Left colon (tissue), 2 donors: ENCODE measurements around the gene FCMR. TPM values are rescaled to one million over a fixed set of nuclear protein-coding genes. Genes with fewer than 3 reads are reported as not detected.

Experiments used
- ATAC-seq: fragments of 200-7000 bp; cut with Tn5 transposase; one replicate; pipeline ENCODE4 v1.9.1; 2020; ENCODE audit warnings: mild to moderate bottlenecking, moderate library complexity
- DNase-seq, 2 donors: peaks; one replicate each; pipeline ENCODE4 v3.0.0-alpha.2; 2020
- intact Hi-C, 2 donors: fragments of 100-400 bp; cut with DNase I in 1 of 2; cut with micrococcal nuclease in 1 of 2; formaldehyde crosslinking; loops; one replicate each; pipeline versions ENCODE4 v1.11.2 to v1.14.0; 2022; cut with DNase I, micrococcal nuclease
- long read RNA-seq: library from polyadenylated mRNA; unstranded; transcript quantifications from one replicate; pipeline ENCODE4 v2.0.0, GENCODE V29; 2021
- total RNA-seq, 2 donors: library from RNA; stranded (reverse); fragmentation: NEBNext Ultra II Directional; extraction: Animal tissue kit (Norgen Biotek cat#: 25700); gene quantifications; one replicate each; pipeline ENCODE4 v1.2.1, GENCODE V29; 2021
- donor health status: DM: no; HTN: no; CAD: no.
- donor health status: DM: yes; HTN: yes; CAD: no.

Gene FCMR
- total RNA-seq = 1 to 10 TPM; 1.6 to 4.8 TPM
- long read RNA-seq, partial matches to known transcripts = 1 of 1 reads
- long read RNA-seq, other reads (novel, unspliced or antisense) = 0 of 1 reads

DNA sequence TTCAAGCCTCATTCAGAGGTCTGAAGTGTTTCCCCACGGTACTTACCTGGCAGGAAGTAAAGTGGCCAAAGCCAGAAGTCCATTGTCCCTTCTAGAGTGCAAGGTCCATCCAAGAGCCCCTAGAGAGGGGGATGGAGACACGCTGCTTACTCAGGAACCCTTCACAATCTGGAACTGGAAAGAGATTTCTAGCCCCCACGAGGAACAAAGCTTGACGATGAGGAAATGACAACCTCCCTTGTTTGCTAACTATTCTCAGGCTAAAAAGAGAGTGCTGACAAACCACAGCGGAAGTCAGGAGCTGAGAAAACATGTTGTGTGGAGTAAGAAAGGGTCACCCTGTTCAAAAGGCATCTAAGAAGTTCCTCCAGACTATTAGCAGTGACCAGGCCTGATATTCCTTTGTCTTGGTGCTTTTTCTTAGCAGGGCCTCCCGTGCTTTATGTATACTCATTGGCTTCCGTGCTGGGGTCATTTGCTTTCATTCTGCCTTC is at the start of gene FCMR:
FCMR (minus strand) TSS at position 170 of the 494 bp plus-strand sequence; CDS start at position 83, 87 bp downstream.
- intact Hi-C loops = no loop called here
- ATAC-seq = no peak
- DNase-seq = no peak

GRCh38 chr1:206971029-206971655 is 49.4 kb upstream of the FCMR start:
- intact Hi-C loops = no loop called here
- no peak for ATAC-seq
- peak in 1 of 2 donors; percentile 21 for DNase-seq

- DNase-seq (peak in 1 of 2 donors; percentile 10), ATAC-seq (no peak)
- intact Hi-C loops = no loop called here
Observed at GRCh38 chr1:206970446-206970845, 48.7 kb upstream of the FCMR start, which contains the start of gene FCAMR. Gene FCAMR (minus strand): TSS chr1:206970460. CDS start chr1:206970125, 335 bp downstream.

DNA sequence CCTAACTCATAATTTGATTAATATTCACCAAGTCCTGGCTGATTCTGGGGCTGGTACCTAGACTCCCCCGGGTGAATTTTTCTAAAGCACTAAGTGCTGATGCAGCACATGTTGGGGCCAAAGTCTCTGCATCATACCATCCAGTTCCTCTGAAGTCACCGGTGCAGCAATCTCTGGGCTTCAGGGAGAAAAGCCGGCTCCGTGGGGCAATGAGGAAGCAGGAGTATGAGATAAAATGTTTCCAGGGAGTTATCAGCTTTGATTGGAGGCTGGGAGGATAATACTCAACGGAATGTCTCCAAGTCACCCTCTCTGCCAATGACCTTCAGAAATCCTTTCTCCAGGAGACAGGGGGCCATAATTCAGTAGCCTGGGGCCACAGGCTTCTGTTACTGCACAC is 47.3 kb upstream of the FCMR start:
- intact Hi-C loops = no loop called here
- peak; percentile 84 for ATAC-seq
- peak; percentile 73 to 86 for DNase-seq

DNA sequence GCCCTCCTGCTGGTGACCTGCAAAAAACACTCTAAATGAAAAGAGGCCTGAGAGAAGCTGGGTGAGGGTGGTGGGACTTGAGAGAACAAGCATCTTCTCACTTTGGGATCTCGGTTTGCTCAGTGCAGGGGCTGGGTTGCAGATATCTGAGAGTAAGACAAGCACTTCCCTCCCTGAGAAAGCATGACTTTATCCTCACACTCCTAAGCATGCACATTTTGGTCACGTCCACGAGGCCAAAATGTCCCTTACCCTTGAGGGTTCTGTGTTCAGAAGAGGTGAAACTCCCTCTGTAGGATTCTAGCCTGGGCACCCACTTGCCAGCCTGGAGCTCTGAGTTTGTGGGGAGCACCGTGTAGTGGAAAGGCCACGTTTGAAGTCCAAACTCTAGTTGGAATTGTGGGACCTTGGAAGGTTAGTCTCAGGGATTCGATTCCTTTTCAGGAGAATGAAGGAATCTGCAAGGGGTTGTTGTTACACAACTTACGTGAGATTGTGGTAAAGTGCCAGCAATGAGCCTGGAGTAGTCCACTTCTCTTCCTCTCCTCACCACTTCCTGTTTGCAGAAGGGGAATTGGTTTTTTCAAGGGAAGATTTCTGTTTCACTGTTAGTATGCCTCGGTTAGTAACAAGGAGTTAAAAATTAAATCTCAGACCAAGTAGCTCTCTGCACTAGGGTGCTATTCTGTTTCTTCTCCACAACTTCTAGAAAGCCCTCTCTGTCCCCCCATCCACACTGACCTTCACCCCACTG is 45.5 kb upstream of the FCMR start:
- intact Hi-C loops = no loop called here
- ATAC-seq (peak; percentile 12), DNase-seq (peak in 1 of 2 donors; percentile 24)

GRCh38 chr1:206965781-206966180 is 44.0 kb upstream of the FCMR start:
- intact Hi-C loops = no loop called here
- DNase-seq = peak in 1 of 2 donors; percentile 18
- no peak for ATAC-seq

GRCh38 chr1:206963740-206964139 is 42.0 kb upstream of the FCMR start:
- intact Hi-C loops = no loop called here
- DNase-seq = peak; percentile 53 to 79
- ATAC-seq = peak; percentile 88

DNA sequence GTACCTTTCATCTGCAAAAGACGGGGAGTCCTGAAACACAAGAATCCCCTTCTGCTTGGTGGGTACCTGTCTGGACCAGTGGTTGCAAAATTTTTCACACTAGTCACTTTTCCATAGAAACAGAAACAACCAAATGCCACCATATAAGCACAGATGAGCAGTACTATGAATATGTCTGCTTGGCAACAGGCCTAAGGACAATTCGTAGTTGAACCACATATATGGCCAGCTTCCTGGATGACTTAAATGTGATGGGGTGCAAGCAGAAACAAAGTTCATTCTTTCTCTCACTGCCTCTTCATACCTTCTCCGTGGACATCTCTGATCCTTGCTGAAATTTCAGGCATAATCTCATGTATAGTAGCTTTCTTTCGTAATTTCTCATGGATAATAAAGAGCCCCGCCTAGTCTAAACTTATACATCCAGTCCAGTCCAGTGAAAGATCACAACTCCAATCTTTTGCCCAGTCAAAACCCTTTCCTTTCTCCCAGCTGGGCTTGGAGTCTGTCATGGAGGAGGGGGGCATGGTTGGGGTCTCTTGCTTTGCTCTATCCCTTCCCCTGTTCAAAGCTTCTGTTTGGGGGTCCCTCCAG is 41.5 kb upstream of the FCMR start:
- intact Hi-C loops = no loop called here
- DNase-seq (peak in 1 of 2 donors; percentile 28), ATAC-seq (peak; percentile 62)

DNA sequence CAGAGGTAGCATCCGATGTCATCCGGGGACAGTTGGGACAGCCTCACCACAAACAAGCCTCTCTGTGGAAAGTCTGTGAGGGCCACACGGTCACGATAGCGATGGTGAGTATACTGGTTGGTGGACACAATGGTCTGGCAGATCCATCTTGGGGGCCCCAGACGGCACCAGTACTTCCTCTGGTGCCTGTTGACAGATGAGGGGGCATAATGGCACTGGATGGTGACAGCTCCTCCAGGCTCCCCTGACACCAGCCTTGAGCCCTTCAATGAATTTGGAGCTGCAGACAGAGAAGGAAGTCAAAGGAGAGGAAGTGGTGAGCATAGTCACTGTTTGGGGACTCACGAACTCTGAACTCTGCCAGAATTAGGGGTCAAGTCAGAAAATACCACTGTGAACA is 40.5 kb upstream of the FCMR start:
- ATAC-seq (no peak), DNase-seq (peak in 1 of 2 donors; percentile 19)
- intact Hi-C loops = no loop called here

DNA sequence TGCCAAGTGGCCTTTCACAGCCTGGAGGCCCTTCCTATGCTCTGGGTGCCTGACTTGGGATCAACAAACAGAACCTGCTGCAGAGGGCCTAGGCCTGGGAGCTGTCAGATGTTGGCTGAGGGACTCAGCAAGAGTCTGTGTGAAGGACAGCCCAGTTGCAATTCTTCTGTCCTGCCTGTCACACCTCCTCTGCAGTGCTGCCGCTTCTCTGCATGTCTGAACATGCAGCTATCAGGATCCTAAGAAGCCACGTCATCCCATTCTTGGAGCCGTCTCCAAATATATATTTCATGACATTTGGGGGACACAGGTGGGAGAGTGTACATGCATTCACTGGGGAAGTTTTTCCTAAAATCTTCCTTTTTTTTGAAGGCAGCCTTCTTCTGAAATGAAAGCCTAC is 39.9 kb upstream of the FCMR start:
- ATAC-seq (no peak), DNase-seq (peak in 1 of 2 donors; percentile 7)
- intact Hi-C loops = no loop called here

DNA sequence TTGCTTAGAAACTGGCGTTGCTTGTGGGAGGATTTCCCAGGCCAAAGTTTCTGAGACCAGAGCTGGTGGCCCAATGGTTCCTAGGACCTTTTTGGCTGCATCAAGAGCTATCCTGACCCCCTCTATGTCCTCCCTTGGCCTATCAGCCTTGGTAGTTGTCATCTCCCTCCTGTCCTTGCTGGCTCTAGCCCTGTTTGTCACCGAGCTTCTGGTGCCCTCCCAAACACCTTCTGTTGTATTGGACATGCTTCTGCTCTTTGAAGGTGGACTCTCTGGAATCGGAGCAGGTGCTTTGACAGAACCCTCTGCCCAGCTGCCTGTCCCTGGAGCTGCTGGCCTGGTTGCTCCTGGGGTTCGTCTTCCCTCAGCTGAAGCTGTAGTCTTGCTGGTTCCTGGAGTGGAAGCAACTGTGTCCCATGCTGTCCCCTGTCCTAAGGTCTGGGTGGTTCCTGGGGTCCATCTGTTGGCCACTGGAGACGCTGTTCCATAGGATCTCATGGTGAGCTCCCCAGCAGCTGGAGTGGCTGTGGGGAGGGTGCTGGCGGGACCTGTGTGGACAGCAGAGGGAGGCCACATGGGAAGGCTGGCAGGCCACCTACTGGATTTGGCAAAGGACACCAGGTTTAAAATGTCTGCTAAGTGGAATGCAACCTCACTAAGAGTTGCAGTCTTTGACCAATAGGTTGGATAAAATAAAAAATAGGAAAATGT is 39.1 kb upstream of the FCMR start:
- DNase-seq = no peak
- ATAC-seq = no peak
- intact Hi-C loops = no loop called here

GRCh38 chr1:206958144-206958543 is 36.4 kb upstream of the FCMR start:
- ATAC-seq (no peak), DNase-seq (no peak)
- intact Hi-C loops = no loop called here

- intact Hi-C loops = no loop called here
- DNase-seq (no peak), ATAC-seq (no peak)
Observed at GRCh38 chr1:206957639-206958038, 35.9 kb upstream of the FCMR start.

DNA sequence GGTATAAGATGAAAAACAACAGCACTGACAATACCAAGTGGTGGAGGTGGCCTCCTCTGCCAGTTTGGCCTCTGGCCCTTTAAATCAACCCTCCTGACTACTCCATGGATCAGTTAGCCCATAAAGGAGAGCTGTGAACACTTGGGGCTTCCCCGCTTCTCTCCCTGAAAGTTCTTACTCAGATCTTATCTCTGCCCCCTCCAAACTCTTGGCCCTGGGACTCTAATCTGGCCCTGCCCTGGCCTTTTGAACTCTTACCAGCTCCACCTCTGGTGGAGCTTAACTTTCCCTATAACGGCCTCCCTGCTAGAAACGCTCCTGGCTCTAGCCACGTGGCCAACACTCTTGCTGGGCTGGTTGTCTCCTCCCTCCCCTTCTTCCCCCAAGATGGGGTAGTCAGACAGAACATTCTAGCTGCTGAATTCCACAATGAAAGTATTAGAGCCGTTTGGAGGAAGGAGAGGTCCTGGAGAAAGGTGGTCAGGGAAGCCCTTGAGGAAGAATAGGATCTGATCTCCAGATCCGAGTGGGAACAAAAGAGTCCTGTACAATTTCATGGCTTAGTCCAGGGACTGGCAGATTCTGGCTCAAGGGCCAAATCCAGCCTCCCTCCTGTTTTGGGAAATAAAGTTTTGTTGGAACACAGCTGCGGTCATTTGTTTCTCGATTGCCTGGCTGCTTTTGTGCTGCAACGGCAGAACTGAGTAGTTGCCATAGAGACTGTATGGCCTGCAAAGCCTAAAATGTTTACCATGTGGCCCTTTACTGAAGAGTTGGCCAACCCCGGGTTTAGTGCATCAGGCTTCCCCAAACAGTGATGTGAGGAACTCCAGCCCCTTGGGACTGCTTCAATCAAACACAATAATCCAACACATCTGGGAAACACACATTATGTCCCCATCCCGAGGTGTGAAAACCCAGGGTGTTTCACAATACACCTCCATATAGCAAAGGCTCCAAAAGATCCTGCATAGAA is 34.0 kb upstream of the FCMR start:
- ATAC-seq (peak; percentile 63), DNase-seq (peak; percentile 70 to 88)
- intact Hi-C loops = no loop called here

GRCh38 chr1:206954459-206955342 is 33.0 kb upstream of the FCMR start:
- ATAC-seq = peak; percentile 17
- DNase-seq = no peak
- intact Hi-C loops = no loop called here

DNA sequence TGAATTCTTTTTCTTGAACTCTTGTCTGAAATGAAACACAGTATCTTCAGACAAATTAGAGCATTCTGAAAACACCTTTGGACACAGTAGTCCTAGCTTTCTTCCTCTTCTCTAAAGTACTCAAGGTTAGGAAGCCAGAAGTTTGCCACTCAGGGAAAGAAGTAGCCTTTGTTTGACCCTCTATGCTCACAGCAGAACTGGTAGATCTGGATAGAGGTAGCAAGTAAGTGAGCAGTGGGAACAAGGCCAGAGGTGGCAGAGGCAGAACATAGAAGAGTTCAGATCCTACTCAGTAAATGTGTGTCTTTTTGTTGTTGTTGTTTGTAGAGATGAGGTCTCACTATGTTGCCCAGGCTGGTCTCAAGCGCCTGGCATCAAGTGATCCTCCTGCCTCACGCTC is 31.9 kb upstream of the FCMR start:
- intact Hi-C loops = no loop called here
- DNase-seq (no peak), ATAC-seq (no peak)

GRCh38 chr1:206953126-206953525 is 31.4 kb upstream of the FCMR start:
- intact Hi-C loops = no loop called here
- ATAC-seq (peak; percentile 64), DNase-seq (peak; percentile 83 to 92)
